Activated CD8-positive, alpha-beta memory T cell treated with anti-CD3 and anti-CD28 coated beads for 24 hours (primary cell): ENCODE results near the gene HOXA13.

Source experiments
- DNase-seq: peaks from one replicate; pipeline ENCODE4 v3.0.0-alpha.2; 2020

HOXA13 gene

DNA sequence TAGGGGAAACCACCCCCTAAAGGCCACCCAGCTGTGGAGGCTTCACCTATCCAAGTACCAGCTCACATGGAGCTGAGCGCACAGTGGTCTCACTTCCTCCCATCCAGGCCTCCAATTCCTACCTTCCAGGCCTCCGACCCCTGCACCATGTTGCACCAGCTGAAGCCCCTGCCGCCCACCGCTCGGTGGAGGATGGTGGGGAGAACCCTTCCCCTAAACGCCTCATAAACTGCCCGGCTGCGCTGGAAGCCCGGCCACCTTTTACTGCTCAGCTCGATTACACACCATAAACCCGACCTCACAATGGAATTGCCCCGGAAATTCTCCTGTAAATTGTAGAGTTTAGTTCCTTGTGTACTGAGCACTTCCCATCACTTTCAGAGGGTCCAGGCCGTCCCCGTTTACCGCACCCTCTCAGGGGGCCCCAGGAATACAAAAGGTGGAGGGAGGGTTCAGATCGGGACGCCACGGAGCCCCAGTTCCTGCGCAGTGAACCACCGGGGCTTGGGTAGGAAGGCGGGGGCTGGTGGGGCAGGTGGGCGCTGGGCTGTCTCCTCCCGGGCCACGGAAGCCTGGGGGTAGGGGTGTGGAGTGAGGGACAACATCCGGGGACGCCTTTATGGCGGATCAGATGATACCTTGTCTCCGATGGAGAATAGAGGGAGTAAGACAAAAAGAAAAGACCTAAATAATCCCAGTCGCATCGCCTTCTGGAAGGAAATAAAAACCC, 42.0 kb downstream of the HOXA13 start:
- DNase-seq = no peak

DNA sequence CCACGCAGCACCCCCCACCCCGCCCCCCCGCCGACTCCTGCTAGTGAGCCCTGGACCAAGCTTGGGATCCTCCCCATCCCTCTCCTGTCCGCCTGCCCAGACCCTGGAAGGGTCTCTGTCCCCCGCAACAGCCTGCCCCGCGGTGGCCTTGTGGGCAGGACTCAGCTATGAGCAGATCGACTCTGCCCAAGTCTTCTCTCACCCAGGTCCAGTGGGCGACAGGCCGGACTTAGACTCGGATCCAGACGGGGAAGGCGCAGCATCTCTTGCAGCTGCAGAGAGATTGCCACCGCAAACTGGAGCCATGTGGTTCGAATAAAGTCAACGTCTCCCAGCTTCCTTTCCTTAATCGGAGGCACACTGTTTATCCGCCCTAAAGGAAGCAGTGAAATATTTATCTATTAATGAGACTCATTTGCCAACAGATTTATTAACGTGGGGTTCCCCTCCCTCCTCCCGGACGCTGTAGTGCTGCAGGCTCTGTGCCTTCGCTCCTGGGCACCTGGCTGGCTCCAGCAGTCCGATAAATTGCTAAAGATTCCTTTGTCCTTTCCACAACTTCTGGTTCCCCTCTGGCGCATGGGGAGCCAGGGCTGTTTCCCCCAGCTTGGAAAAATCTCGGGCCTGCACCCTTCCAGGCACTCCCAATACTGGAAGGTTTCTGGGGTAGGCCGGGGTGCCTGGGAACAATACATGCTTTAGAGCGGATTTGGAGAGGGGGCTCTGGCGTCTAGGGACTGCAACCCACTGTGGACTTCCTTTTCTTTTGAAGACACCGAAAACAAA, 42.8 kb downstream of the HOXA13 start:
- DNase-seq = peak; percentile 59

DNA sequence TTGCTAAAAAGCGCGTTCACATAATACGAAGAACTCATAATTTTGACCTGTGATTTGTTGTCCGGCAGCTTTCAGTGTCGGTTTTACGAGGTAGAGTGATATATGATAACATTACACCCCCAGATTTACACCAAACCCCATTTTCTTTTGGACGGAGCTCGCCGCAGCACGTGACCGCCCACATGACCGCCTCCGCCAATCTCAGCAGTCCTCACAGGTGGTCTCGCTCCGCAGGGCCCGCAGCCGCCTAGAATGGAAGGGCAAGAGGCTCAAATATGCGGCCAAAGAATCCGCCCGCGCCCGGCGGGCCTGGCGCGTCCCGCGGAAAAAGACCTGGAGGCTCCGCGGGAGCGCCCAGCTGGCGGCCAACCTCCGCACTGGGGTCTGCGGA, 43.4 kb downstream of the HOXA13 start, which contains the start of gene HOXA7:
Gene HOXA7 (minus strand): TSS at position 168 of the 391 bp plus-strand sequence. CDS start 130 bp downstream, at position 38.
- DNase-seq = no peak

DNA sequence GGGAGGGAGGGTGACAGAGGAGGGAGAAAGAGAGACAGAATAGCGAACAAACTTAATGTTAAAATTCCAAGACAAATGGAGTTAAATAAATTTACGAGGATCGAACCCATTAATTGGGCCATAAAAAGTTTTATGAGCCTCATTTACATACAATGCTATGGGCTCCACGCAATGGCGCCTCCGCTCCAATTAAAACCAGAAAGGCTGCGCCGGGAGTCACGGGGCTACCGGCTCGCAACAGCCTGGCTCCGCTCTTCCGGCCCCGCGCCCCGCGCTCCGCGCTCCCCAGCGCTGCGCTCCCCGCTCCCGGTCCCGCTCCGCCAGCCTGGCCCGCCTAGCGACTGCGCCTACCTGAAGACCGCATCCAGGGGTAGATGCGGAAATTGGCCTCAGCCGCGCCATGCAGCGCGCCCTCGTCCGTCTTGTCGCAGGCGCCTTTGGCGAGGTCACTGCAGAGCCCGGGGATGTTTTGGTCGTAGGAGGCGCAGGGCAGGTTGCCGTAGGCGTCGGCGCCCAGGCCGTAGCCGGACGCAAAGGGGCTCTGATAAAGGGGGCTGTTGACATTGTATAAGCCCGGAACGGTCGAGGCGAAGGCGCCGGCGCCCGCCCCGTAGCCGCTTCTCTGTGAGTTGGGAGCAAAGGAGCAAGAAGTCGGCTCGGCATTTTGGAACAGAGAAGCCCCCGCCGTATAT, 43.9 kb downstream of the HOXA13 start:
- peak; percentile 73 for DNase-seq

DNA sequence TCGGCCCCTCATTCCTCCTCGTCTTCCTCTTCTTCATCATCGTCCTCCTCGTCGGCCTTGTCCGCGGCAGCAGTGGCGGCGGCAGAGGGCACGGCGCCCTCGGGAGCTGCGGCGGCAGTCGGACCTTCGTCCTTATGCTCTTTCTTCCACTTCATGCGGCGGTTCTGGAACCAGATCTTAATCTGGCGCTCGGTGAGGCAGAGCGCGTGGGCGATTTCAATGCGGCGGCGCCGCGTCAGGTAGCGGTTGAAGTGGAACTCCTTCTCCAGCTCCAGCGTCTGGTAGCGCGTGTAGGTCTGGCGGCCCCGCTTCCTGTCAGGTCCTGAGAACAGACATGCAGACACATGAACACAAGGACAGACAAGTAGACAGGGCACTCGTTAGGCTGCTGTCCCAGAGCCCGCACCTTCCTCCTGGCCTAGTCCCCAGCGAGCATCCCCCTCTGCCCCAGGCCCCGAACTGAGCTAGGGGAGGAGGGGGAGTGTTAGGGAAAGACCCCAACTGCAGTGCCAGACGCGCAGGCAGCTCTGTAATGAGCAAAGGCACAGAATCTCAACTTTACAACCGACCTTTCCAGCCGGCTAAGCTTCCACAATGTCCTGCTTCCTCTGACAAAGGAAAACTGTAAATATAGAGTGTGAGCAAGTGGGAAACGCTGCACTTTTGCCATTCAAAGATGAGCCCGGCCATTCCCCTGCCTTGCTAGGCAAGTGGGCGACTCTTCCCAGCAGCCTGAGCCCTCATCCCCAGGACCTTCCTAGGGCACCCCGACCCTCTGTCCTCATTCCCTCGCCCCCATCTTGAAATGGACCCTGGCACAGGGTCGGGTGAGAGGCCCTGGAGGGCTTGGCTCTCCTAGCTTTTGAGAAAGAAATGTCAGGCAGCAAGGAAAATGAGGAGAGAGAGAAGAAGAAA, 44.7 kb downstream of the HOXA13 start:
- peak; percentile 75 for DNase-seq

DNA sequence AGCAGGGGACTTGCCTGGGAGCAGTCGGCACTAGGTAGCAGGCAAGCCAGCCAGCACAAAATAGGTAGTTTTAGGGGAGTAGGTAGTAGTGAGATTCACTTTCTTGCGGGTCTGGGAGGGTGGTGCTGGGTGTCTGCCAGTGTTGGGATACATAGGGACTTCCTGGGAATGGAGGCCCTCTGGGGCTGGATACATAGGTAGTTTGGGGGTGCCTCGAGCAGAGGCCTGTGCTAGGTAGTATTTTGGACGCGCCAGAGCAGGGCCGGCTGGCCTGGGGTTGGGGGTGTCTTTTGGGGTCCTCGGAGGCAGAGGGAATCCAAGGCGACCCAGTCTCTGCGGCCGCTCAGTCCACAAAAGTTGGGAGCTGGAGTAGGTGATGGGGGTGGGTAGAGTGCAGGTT, 45.5 kb downstream of the HOXA13 start:
- peak; percentile 53 for DNase-seq

DNA sequence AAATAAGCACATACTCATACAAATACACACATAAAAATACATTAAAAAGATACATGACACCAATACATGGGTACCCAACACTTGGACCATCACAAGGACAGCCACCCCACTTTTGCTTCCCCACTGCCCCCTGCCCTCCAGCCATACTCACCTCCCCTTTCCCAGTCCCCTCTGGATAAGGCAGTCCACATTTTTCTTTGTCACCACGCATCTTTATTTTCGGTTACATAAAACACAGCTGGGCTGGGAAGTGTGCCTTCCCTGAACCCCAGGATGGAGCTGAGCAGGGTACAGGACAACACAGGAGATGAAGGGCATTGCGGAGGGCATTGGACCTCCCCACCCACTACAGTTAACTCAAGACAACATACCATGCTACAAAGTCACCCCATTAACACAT, 46.4 kb downstream of the HOXA13 start:
- DNase-seq = peak; percentile 46

DNA sequence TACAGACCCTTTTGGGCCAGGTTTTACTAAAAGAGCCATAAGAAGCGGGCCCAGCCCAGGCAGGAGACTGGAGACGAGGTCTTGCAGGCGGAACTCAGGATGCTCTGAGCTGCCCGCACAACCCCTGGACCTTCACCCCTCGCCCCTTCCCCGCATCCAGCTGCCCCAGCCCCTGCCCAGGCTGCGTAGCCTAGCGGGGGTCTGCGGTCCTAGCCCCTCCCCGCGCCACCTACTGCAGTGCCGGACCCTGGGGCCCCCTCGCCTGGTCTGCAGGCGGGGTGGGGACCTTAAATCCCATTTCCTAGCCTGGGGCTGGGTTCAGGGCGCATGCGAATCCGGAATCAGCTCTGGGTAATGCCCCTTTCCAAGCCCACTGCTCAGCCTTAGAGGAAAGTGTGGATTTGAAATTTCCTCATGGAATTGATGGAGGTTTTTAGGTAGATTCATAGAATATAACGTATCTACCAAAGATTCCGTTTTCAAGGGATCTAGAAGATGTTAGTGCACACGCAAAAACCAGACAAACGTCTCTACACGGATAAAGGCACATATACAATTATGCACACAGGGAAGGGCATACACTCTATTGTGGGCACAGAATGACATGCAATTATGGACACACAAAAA, 47.0 kb downstream of the HOXA13 start:
- no peak for DNase-seq

DNA sequence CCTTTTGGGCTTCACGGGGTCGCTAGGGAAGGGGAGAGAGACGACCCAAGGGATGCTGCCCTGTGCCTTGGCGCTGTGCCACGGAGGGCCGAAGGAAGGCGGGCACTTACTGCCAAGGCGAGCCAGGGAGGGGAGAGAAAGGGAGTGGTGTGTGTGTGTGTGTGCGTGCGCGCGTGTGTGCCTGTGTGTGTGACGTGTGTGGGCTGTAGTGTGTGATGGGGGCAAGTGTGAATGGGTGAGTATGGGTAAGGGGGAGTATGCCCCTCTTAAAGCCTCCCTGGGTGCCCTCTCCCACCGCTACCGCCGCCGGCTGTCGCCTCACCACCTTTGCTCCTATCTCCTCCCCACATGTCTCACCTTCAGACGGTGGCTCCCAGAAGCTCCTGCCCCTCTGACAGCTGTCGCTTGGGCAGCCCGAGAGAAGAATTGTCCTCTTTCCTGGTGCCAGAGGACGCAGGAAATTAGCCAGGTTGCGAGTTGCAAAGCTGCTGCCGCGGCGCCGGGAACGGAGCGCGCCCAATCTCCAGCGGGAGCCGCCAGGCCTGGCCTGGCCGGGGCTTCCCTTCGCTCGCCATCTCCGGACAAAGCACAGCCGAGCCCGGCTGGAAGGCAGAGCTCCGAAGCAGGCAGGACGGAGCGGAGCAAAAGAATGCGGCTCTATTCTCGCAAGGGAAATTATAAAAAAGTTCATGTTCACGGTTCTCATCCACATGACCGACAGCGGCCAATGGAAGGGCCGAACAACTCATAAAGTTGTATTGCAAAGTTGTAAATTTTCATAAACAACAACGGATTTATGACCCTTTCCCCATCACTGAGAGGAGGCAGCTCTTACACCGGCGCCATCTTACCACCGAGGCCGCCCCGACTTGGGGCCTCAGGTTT, 47.7 kb downstream of the HOXA13 start, which contains the start of gene HOXA3:
Gene HOXA3 (minus strand): TSS at position 653 of the 885 bp plus-strand sequence. CDS start 41,943 bp downstream, outside the sequence.
- DNase-seq = peak; percentile 60

DNA sequence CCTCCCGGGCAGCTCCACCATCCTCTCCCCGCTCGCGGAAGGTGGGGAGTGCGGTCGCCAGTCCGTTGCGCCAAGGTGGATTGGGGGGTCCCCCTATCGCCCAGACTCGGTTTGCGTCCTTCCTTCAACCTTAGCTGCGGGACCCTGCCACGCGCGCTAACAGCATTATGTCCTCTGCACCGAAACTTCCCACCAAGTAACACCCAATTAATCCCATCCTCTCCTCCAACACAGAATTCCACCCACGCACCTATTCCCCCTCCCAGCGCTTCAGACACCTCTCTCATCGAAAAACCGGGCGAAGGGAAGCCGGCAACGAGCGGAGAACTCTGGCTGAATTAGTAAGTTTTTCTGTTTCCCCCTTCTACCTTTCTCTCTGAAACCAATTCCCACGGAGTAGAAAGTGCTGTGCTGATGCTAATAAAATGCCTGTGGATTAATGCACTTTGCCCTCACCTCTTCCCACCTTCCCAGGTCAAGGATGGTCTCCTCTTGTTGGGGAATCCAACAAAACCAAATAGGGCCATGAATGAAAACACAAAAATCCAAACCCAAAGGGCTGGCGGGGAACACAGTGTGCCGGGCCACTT, 48.5 kb downstream of the HOXA13 start:
- DNase-seq = peak; percentile 59

DNA sequence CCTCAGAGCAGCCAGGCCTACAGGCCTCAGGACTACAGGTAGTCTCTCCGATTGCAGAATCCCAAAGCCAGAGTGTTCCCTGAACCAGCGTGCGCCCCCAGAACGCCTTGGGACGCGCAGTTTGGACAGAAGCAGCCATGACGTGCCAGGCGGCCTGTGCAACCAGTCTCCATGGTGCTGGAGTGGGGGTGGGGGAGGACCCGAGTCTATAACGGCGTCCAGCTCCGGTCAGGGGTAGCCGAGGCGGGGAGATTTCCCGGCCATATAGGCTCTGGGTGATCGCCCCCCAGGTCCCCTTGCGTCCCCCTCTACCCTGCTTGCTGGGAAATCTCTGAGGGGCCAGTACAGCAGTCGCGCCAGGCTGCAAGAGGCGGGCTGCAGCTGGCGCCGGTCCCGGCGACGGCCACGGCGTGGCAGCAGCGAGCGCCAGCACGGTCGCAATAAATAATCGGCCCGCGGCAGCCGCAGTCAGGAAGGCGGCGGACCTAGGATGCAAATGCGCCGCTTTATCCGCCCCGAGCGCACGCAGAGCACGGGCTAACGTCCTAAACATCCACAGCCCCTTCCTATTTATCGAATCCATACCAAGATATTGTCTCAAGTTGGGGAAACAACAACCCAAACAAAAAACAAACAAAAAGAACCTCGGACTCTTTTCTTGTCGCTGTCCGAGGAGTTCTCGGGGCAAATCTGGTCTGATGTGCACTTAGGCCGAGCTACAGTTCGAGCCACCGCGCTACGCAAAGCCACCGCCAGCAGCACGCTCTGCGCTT, 49.1 kb downstream of the HOXA13 start:
- DNase-seq = peak; percentile 87

DNA sequence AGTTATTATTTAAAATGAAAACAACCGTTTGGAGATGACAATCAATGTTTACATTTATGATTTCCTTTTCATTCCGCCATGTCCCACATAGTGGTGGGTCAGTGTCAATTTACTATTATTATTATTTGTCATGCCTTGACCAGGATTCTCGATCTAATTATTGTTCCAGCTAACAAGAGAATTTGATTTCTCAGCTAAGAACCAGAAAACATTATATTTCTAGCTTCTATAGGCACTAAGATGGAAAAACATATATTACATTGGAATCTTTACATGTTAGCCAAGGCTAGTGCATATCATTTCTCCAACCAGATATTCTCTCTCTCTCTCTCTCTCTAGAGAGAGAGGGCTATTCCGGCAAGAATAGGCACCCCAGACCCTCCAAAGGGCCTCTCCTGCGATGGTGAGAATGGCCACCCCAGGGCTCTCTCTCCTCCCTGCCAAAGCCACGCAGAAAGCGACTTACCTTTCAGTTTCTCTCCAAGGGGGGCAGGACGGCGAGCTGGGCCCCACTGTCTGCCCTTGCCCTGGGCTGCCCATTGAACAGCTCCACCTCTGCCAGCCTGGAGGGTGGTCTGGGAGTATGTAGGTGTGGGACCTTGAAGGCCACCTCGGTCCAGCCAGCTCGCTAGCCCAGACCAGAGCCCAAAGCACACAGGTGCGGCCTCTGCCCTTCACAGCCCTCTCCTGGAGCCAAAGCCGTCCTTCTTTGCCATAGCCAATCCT, 49.9 kb downstream of the HOXA13 start:
- DNase-seq = no peak

DNA sequence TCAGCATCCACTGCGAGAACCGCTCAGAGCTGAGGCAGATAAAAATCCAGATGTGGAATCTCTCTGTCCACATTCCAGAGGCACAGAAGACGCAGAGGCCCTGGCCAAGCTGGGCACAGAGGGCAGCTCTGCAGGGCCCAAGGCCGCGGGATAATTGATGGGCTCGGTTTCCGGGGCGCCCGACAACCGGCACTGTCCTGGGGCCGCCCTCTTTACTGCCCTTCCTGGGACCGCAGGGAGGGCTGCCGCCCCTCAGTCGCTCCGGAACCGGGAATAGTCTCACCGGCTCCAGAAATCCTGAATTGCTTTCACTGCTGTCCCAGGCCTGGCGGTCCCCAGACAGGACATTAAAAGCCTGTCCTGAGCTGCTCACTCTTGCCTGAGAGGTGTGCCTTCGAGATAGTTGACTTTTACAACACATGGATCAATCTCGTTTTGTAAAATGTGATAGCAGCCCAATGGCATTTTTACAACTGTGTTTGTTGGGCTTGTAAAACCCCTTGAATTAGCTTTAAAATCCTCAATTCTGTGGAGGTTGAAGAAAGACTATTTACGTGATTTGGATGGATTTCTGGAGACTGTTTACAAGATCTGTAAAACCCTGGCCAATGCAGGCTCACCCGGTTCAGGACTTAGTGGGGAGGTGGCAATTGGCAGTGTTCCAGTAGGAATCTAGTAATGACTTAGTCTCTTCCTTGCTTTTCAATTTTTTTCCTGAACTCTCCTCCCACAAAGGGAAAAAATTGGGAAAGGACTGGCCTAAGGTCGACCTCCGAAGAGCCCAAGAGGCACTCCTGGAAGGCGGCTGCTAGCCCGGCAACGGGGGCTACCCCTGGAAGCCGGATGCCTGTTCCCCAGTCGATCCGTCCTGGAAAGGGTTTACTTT, 50.9 kb downstream of the HOXA13 start:
- peak; percentile 54 for DNase-seq

DNA sequence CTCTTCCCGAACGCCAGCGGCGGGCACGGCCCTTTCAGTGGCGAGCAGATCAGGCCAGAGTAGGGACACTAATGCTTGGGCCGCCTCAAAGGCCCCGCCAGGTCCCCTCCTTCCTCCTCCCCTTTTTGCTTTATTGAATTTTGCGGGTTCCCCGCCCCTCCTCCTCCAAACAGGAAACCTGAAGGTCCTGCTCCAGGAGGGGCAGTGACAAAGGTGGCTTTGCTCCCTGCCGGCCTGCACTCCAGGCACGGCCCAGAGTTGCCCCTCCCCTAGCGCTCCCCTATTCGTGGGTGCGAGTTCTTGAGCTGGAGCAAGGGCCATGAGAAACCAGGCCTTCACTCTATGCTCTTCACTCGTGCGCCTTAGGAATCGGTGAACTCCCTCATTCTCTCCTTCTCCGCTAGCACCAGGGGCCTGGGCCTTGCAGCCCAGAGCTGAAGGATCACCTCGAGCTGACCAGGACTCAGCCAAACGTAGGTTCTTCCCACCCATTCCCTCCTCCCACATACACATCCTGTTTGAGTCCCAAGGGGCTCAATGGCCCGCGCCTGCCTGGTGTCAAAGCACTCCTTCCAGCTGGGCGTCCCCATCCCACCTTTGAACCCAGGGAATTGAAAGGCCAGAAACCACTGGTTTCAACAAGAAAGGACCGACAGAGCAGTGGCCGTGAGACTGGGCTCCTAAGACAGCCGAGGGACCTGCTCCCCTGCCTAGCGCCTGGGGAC, 51.7 kb downstream of the HOXA13 start:
- DNase-seq = peak; percentile 57

DNA sequence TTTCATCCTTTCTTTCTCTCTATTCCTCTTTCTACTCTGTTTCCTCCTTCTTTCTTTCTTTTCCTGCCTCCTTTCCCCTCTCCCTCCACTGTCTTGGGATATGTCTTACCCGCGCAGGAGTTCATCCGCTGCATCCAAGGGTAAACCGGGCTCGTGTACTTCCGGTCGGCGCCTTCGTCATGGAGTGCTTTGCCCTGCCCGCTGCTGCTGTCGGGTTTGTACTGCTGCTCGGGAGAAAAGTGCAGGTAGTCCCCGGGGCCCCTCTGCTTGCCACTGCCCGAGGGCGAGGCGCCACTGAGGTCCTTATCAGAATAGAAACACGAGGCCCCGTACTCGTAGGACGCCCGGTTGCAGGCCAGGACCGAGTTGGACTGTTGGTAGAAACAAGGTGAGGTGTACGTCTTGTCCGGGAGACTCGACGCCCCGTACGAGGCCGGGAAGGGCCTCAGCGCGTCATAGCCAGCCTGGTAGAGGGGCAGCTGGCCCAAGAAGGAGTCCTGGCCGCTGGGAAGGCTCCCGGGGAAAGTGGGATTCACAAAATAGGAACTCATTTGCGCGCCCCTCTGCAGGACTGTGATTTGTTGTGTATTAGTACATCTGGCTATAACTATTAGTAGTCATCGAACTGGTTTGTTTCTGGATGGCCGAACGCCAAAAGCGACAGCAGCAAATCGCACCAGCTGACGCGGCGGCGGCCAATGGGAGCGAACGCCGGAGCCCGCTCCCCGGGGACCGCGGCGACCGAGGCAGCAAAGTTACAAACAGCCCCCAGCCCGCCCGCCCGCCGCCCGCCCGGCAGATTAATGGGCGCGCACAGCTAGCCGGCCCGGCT, 52.5 kb downstream of the HOXA13 start, which contains the start of gene HOXA6:
Gene HOXA6 (minus strand): TSS at position 576 of the 832 bp plus-strand sequence. CDS start 25 bp downstream, at position 551.
- DNase-seq = peak; percentile 56
